GM19372 (cell line): Measurements from ENCODE around the gene CABLES1.

Source experiments
- ATAC-seq: cut with Tn5 transposase; IDR thresholded peaks from one replicate; pipeline ENCODE4 v1.9.1; 2021; ENCODE audit warnings: mild to moderate bottlenecking, low read depth, moderate library complexity; ENCODE audit not compliant: unreplicated experiment

CABLES1 gene

GRCh38 chr18:23211146-23211545 lies 75.9 kb downstream of the CABLES1 start:
- ATAC-seq, result no peak

GRCh38 chr18:23212161-23212560 lies 76.9 kb downstream of the CABLES1 start:
- no peak for ATAC-seq

DNA sequence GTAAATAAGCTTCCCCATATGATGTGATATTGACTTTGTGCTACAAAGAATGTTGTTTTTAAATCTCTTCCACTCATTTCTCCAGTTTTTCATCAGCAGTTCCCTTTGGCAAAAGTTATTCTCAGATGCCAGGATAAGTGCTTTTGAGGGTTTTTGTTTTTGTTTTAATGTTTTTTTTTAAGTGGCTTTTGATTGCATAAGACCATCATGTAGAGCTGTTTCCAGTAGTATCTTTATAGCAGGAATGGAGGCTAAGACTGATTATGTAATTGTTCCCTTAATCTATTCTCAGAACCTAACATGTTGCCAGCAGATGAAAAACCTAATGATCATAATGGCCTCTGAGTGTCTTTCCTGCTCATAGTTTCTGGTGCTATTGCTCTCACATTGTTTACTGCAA lies 77.9 kb downstream of the CABLES1 start:
- no peak for ATAC-seq

GRCh38 chr18:23217781-23218180 lies 82.5 kb downstream of the CABLES1 start:
- no peak for ATAC-seq

DNA sequence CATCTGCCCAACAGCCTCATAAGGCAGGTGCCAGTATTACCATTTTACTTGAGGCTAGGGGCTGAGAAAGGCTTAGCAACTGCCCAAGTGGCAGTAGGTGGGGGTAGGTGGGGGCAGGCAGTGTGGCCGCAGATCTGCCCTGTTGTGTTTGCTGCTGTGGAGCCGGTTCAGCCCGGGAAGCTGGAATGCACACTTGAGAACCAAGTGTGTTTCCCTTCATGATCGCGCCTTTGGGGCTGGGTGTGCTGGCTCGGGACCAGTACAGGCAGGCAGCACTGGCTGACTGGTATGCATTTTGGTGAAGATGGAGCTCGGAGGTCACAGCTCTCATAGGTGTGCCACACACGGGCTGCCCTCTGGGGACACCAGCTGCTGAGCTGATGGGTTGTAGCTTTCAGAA lies 85.1 kb downstream of the CABLES1 start:
- no peak for ATAC-seq

DNA sequence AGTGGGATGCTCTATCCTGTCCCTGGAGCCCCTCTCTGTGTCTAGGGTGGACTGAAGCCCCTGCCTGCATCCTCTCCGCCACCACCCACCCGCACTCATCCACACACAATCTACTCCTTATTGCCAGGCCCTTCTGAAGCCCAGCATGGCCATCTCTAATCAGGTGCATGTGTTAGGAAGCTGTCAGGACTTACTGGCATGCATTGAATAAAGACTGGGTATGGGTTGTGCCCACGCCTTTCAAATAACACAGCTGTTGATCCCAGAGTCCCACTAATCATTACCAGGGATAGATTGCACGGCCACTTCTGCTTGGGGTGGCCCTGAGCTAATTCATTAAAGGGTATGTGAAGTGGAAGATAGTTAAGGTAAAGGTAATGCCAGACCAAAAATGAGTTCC lies 88.4 kb downstream of the CABLES1 start:
- no peak for ATAC-seq

DNA sequence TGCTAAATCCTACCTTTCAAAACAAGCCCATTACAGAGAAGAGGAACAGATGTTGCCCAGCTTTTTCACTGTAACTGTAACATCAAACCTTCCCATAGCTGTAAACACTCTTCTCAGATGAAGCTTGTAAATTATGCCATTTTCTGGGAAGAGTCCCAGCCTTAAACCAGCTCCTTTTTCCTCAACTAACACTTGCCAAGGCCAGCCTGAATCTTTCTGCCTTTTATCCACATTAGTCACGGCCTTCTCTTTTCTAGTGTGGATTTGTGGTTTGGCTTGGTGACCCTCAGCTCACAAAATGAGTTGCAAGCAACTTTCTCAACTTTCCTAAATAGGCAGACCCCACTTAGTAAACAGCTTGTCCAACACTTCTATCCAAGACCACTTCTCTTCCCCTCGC lies 90.2 kb downstream of the CABLES1 start:
- ATAC-seq, result no peak

DNA sequence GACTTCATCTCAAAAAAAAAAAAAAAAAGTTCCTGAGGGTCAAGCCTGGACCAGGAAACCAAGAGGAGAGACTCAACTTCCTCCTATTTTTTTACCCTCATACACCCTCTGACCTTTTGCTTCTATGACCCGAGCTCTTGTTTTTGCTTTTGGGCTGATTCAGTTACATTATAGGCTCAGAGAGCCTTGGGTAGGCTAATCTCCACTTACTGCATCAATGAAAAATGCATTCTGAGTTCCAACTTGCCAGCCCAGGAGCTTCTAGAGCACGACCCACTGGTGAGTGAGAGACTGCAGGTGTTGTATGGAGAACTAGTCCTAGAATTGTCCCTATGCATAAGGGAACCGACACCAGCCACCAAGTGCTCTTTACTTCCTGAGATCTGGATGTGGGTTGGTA lies 91.1 kb downstream of the CABLES1 start:
- no peak for ATAC-seq

DNA sequence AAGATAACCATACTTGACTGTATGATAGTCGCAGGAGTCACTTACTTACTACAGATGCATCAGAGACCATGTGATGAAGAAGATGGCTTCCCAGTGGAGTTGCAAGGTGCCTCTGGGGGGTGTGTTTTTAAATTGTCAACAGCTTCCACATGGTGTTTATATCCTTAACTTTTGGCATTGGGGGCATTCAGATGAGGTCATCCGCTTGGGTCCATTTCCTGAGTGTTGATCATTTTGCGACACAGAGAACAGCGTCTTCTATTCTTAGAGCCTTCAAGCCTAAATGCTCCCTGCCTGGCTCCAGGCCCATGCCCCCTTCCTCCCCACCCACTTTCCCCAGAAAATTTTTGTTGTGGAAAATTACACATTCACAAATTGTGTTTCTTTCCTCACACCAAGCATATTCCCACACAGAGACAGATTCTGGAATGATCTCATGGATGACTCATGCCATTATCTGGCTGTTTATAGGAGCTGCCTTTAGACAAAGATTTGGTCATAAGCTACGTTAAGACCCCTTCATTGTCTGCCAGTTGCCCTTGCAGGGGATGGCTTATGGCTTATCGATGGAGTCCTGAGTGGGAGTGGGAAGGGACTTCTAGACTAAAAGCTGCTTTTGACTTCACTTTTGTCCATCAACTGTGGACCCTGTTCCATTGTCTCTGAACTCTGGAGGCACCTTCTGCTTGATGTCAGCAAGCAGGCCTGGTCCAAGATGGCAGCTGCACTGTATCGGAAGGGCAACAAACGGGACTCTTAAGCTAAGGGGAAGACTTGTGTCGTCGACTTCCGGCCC lies 91.8 kb downstream of the CABLES1 start:
- no peak for ATAC-seq

DNA sequence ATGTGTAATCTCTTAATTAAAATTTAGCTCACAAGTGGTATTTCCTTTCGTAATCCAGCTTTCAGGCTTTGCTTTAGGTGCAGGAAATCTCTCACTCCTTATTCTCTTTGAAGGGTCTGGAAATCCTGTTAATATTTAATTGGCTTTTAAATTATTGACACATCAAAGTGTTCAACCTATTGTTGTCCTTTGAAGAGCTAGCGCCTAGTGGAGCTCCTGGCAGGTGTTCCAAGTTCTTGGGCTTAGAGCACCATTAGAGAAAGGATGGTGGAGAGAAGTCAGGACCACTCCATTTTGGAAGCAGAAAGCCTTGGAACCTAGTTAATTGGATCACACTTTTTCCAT lies 92.4 kb downstream of the CABLES1 start:
- no peak for ATAC-seq

- ATAC-seq, result peak; percentile 36
Observed at GRCh38 chr18:23228102-23229061, 93.1 kb downstream of the CABLES1 start.

- ATAC-seq, result no peak
Observed at GRCh38 chr18:23229472-23229871, 94.2 kb downstream of the CABLES1 start.

GRCh38 chr18:23230686-23231085 lies 95.4 kb downstream of the CABLES1 start:
- ATAC-seq, result no peak

DNA sequence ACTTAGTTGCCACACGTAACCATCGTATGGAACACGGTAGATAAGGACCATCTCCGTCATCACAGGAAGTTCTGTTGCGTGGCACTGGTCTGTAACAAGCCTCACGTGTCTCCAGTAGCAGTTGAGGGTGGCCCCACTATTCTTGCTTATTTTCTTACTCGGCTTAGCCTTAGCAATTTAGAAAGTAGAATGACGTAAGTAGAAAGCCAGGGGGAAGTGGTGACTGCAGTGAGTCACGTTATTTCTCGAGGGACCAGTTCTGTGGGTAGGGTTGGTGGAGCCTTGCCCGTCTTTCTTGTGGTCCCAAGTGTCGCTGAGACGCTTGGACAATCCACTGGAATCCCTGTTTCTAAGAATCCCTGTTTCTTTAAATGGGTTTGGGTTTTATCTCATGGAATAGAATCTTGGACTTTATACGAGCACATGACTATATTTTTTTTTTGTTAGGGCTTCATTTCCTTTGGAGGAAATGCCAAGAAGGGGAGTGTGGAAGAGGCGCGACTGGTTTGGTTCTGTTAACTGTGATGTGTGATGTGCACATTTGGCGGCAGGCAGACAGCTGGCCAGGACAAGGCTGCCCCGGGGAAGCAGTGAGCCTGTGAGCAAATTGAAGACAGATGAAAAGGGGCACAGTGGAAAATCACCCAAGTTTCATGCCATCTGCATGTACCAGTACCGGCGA lies 96.2 kb downstream of the CABLES1 start:
- ATAC-seq, result peak; percentile 82

DNA sequence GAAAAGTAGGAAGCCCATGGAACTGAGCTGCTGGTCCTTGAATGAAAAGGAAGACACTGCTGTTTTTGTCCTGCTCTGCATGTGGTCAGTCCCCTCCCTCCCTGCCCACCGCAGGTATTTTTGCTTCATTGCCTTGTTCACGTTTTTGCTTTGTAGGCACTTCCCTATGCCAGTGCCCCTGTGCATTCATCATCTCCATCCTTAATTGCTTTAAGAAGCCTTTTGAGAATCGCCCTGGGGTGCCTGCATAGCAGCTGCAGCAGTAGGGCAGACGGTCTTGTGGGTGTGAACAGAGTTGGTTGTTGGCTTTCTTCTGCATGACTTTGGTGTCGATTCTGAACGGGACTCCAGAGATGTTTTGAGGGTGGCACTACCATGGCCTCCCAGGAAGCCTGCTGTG lies 97.0 kb downstream of the CABLES1 start:
- no peak for ATAC-seq

GRCh38 chr18:23234619-23235018 lies 99.3 kb downstream of the CABLES1 start:
- no peak for ATAC-seq

DNA sequence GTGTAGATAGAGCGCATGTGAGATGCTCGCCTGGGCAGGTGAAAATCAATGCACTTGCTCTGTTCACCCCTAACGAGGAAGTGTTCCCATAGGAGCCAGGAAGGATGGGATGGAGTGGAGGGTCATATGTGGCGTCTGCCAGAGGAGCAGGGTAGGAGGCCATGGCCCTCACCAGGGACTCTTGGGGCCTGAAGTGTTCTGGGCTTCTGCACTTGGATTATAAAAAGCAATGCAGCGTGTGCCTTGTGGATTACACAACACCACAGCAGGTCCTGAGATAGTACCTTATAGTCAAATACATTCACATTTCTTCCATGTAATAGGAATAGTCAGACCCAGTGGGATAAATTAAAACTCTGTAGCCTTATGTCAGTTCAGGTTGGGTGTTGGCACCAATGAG lies 100.1 kb downstream of the CABLES1 start:
- ATAC-seq, result no peak

GRCh38 chr18:23235860-23236259 lies 100.6 kb downstream of the CABLES1 start:
- ATAC-seq, result no peak

DNA sequence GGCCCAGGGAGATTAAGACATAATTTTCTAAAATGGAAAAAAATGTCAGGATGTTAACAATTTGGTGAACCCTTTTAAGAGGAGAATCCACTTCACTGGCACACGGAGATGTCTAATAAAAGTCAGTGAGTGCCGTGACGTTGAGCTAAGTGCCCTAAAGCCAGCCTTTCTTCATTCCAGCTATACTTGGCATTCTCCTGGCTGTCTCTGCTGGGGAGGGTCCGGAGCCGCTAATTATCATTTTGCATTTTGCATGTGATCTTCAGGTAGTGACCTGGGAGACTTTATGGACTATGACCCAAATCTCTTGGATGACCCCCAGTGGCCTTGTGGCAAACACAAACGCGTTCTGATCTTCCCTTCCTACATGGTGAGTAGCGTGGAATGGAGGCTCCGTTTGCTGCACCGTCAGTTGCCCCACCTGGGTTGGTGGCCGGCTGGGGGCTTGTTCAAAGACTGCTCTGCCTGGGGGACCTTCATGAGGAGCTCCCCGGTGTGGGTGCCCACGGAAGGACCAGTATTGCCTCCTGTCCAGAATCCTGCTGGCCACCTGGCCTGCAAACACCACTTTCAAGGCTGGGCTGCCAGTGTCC lies 101.7 kb downstream of the CABLES1 start:
- no peak for ATAC-seq

GRCh38 chr18:23237524-23238151 lies 102.4 kb downstream of the CABLES1 start:
- ATAC-seq, result peak; percentile 50
